Ishikawa (cell line): ENCODE data around the gene GLOD4.
A peak's percentile ranks its signal among the peaks of the same experiment; 100 is the strongest.

Source experiments
- CEBPB ChIP-seq: IDR thresholded peaks from 2 replicates; pipeline ENCODE4 v1.6.1; 2012
- CREB1 ChIP-seq: IDR thresholded peaks from 2 replicates; pipeline ENCODE4 v1.6.1; 2012; ENCODE audit warnings: low read depth
- EGR1 ChIP-seq: IDR thresholded peaks from 2 replicates; pipeline ENCODE4 v1.6.1; 2012
- EP300 ChIP-seq: IDR thresholded peaks from 2 replicates; pipeline ENCODE4 v1.6.1; 2012; ENCODE audit warnings: borderline replicate concordance
- FOXM1 ChIP-seq: IDR thresholded peaks from 2 replicates; pipeline ENCODE4 v1.6.1; 2012; ENCODE audit warnings: low read depth, borderline replicate concordance
- NFIC ChIP-seq: IDR thresholded peaks from 2 replicates; pipeline ENCODE4 v1.6.1; 2012
- RAD21 ChIP-seq: IDR thresholded peaks from 2 replicates; pipeline ENCODE4 v1.6.1; 2012; ENCODE audit warnings: low read depth
- TAF1 ChIP-seq: IDR thresholded peaks from 2 replicates; pipeline ENCODE4 v1.6.1; 2012; ENCODE audit warnings: low read depth, mild to moderate bottlenecking
- TCF12 ChIP-seq: IDR thresholded peaks from 2 replicates; pipeline ENCODE4 v1.6.1; 2012; ENCODE audit warnings: low read depth
- TEAD4 ChIP-seq: IDR thresholded peaks from 2 replicates; pipeline ENCODE4 v1.6.1; 2012
- YY1 ChIP-seq: IDR thresholded peaks from 2 replicates; pipeline ENCODE4 v1.6.1; 2012; ENCODE audit warnings: low read depth
- ZBTB7A ChIP-seq: IDR thresholded peaks from 2 replicates; pipeline ENCODE4 v1.6.1; 2012; ENCODE audit warnings: low read depth
- TF ChIP-seq, protein P1 (sequence below): IDR thresholded peaks from 2 replicates; pipeline ENCODE4 v1.6.1; 2012
- TF ChIP-seq, protein P2 (sequence below): IDR thresholded peaks from 2 replicates; pipeline ENCODE4 v1.6.1; 2012
- TF ChIP-seq, protein P3 (sequence below): IDR thresholded peaks from 2 replicates; pipeline ENCODE4 v1.6.1; 2012; ENCODE audit warnings: low read depth, mild to moderate bottlenecking

Gene GLOD4, protein sequence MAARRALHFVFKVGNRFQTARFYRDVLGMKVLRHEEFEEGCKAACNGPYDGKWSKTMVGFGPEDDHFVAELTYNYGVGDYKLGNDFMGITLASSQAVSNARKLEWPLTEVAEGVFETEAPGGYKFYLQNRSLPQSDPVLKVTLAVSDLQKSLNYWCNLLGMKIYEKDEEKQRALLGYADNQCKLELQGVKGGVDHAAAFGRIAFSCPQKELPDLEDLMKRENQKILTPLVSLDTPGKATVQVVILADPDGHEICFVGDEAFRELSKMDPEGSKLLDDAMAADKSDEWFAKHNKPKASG

DNA sequence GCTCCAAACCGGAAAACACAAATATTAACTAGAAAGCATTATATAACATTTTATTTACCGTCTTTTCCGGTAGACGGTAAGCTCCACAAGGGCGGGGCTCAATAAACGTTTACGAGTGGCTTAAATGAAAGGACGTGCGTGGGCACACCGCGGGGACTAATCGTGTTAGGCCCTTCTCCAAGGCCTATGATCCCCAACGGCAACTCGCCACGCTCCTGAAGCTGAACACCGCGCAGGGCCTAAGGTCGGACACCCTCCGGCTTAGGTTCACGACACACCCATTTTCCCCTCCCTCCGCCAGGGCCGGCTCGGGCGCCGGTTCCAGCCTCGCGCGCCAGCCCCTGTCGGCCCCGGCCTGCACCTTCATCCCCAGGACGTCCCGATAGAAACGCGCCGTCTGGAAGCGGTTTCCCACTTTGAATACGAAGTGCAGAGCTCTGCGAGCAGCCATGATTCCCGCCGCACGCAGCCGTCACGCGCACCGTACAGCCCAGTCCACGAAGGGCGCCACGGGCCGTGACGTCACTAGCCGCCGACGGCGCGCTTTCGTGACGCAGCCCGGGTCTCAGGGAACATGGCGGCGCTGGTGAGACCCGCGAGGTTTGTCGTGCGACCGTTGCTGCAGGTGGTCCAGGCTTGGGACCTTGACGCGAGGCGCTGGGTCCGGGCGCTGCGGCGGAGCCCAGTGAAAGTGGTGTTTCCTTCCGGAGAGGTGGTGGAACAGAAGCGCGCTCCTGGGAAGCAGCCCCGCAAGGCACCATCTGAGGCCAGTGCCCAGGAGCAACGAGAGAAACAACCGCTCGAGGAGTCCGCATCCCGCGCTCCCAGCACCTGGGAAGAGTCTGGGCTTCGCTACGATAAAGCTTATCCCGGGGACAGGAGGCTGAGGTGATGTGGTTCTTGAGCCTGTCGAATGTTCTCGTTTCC, at the start of gene GLOD4, which contains the start of gene MRM3:
Gene GLOD4, minus strand, starts transcription at position 476 of the 927 bp plus-strand sequence. Its CDS starts 25 bp downstream, at position 451.
Gene MRM3, plus strand, starts transcription at position 549 of the 927 bp plus-strand sequence. Its CDS starts 26 bp downstream, at position 575.
- TF ChIP-seq CEBPB (0 out of 2 replicates have a peak, but pooled peaks have one; percentile 2), ZBTB7A (no peak), CREB1 (peak; percentile 100), EGR1 (peak; percentile 57; the same call in 1 of the 2 replicates), TAF1 (peak; percentile 96), FOXM1 (no peak; the same call in 1 of the 2 replicates), EP300 (no peak; the same call in 1 of the 2 replicates), TCF12 (peak; percentile 79), RAD21 (no peak; the same call in 1 of the 2 replicates), TEAD4 (peak; percentile 50; the same call in 1 of the 2 replicates), YY1 (peak; percentile 99)
- TF ChIP-seq, protein P1, sequence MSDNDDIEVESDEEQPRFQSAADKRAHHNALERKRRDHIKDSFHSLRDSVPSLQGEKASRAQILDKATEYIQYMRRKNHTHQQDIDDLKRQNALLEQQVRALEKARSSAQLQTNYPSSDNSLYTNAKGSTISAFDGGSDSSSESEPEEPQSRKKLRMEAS, result peak; percentile 96
- TF ChIP-seq, protein P2, sequence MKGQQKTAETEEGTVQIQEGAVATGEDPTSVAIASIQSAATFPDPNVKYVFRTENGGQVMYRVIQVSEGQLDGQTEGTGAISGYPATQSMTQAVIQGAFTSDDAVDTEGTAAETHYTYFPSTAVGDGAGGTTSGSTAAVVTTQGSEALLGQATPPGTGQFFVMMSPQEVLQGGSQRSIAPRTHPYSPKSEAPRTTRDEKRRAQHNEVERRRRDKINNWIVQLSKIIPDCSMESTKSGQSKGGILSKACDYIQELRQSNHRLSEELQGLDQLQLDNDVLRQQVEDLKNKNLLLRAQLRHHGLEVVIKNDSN, result peak; percentile 85

DNA sequence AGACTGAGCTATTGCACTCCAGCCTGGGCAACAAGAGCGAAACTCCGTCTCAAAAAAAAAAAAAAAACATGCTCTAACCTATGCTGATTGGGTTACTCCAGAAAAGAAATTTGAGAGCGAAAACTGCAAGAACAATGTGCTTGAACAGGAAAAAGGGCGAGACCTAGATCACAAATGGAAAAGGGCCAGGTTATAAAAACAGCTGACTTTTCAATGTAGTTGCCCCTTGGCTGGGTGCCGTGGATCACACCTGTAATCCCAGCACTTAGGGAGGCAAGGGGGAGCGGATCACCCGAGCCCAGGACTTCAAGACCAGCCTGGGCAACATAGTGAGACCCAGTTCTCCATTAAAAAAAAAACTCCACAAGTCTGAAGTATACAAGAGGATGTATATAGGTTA, 48.9 kb upstream of the GLOD4 start:
- TF ChIP-seq TAF1 (no peak), FOXM1 (no peak), EP300 (no peak), EGR1 (no peak), TEAD4 (no peak), NFIC (peak; percentile 55; the same call in 1 of the 2 replicates), CREB1 (no peak)
- TF ChIP-seq, protein P1, result peak; percentile 23; the same call in 1 of the 2 replicates
- TF ChIP-seq, protein P3, sequence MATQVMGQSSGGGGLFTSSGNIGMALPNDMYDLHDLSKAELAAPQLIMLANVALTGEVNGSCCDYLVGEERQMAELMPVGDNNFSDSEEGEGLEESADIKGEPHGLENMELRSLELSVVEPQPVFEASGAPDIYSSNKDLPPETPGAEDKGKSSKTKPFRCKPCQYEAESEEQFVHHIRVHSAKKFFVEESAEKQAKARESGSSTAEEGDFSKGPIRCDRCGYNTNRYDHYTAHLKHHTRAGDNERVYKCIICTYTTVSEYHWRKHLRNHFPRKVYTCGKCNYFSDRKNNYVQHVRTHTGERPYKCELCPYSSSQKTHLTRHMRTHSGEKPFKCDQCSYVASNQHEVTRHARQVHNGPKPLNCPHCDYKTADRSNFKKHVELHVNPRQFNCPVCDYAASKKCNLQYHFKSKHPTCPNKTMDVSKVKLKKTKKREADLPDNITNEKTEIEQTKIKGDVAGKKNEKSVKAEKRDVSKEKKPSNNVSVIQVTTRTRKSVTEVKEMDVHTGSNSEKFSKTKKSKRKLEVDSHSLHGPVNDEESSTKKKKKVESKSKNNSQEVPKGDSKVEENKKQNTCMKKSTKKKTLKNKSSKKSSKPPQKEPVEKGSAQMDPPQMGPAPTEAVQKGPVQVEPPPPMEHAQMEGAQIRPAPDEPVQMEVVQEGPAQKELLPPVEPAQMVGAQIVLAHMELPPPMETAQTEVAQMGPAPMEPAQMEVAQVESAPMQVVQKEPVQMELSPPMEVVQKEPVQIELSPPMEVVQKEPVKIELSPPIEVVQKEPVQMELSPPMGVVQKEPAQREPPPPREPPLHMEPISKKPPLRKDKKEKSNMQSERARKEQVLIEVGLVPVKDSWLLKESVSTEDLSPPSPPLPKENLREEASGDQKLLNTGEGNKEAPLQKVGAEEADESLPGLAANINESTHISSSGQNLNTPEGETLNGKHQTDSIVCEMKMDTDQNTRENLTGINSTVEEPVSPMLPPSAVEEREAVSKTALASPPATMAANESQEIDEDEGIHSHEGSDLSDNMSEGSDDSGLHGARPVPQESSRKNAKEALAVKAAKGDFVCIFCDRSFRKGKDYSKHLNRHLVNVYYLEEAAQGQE, result no peak
- TF ChIP-seq, protein P2, result no peak

DNA sequence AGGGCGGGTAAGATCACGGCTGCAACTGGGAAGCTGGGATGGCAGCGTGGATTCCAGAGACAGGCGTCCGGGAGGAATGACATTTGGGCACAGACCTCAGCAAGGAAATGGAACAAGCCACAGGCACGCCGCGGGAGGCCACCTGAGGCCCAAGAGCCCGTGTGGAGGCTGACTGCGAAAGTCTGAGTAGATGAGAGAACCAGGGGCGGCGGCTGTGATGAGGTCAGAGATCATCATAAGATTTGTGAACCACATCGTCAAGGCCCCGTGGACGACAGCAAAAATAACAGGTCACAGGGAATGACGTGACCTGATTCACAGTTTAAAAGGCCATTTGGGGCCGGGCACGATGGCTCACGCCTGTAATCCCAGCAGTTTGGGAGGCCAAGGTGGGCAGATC, 48.3 kb upstream of the GLOD4 start:
- TF ChIP-seq ZBTB7A (no peak), TEAD4 (no peak), RAD21 (no peak), CREB1 (no peak), EP300 (no peak), CEBPB (no peak), TAF1 (no peak), FOXM1 (no peak), EGR1 (no peak), TCF12 (no peak)
- TF ChIP-seq, protein P2, result no peak
- TF ChIP-seq, protein P3, result no peak

DNA sequence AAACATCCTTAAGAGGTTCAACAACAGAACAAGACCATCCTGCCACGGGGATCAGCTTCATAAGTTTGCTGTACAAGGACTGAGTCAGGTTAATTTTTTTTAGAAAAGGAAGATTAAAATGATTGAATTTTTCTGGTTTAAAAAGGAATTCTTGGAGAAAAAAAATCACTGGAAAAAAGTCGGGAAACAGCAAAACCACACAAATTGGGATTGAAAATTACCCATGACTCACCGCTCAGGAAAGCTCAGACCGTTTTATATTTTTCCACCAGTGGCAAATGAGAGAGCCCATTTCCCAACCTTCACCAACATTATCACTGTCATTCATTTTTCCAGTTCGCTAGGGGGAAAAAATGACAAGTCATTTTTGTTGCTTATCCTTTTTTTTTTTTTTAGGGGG, 46.7 kb upstream of the GLOD4 start:
- TF ChIP-seq CREB1 (no peak), TEAD4 (no peak), EGR1 (no peak), NFIC (no peak), RAD21 (no peak), CEBPB (no peak), TAF1 (no peak), ZBTB7A (no peak), EP300 (no peak), TCF12 (no peak)
- TF ChIP-seq, protein P1, result no peak
- TF ChIP-seq, protein P2, result no peak
